ENCODE results near the gene GSTM3. TPM values are rescaled to one million over a fixed set of nuclear protein-coding genes. Genes with fewer than 3 reads are reported as not detected.

GSTM3 gene
- total and polyA plus RNA-seq, 9 of the 15 experiments (the other 6 are each of a cell fraction or from before 2014, with no cell fraction given): 3.9 to 24.5 (median 9.4) TPM

DNA sequence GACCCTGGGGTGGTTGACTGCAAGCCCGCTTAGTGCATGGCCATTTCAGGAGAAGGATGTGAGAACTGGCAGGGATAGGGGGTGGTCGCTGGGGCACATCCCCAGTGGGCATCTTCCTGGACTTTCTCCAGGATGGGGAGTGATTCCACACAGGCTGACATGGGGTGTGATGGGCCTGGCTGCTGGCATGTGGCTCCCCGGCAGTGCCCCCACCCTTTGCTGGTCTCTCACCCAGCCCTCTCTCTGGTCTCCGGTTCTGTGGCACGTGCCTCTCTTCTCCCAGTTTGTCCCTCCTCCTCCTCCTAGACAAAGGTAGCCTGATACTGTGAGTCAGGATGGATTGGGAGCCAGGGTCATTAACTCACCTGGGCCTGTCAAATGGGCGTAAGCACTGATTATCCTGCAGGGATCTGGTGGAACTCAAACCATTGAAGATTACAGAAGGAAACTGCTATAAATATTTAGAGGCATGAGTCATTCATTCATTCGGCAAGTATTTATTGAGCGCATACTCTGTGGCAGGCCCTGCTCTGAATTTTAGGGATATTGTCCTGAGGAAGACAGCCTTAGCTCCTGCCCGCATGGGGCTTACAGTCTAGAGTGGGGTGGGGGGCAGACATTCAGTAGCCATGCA, 46.5 kb upstream of the GSTM3 start:
- H3K4me1 ChIP-seq (replicated peaks in 1 of 2; ENCODE audit: control insufficient read depth in 2 of 2, insufficient read depth in 2 of 2, low read length in 2 of 2): peaks cover 40 to 47% of the 10 kb centered on the region in 2 experiments
- no peak overlapping the region for H3K4me3 ChIP-seq
- no peaks in the 10 kb centered on the region for H3K27me3 ChIP-seq (ENCODE audit: control insufficient read depth in 2 of 2, insufficient read depth in 2 of 2, low read length in 2 of 2)
- H3K9me3 ChIP-seq (replicated peaks; ENCODE audit: control insufficient read depth, insufficient read depth, low read depth, low read length): no peaks in the 10 kb centered on the region
- no peak for FAIRE-seq
- no peaks in the 10 kb centered on the region for H3K9me1 ChIP-seq (ENCODE audit: control insufficient read depth, insufficient read depth, low read length)
- TF ChIP-seq ARNT (IDR thresholded peaks at IDR 0.05) (no peak), SPI1 (IDR thresholded peaks at IDR 0.05; ENCODE audit: borderline replicate concordance, low read depth, low read length) (no peak), CBX3 (IDR thresholded peaks at IDR 0.05; ENCODE audit: borderline replicate concordance in 1 of 2, low read length in 2 of 2) (0 out of 3 replicates have a peak, but pooled peaks of 1 of the 2 experiments have one; percentile 34), SRSF3 (IDR thresholded peaks at IDR 0.05; ENCODE audit: insufficient read depth, low read length) (no peak), HNRNPK (IDR thresholded peaks at IDR 0.05; ENCODE audit: low read depth, low read length, poor library complexity, severe bottlenecking) (no peak), WHSC1 (IDR thresholded peaks at IDR 0.05; ENCODE audit: low read length) (no peak), TRIM24 (IDR thresholded peaks at IDR 0.05) (0 out of 4 replicates have a peak, but pooled peaks of 1 of the 2 experiments have one; percentile 21), BRCA1 (IDR thresholded peaks at IDR 0.05) (no peak), BRCA1 (CRISPR knock-in tag; IDR thresholded peaks at IDR 0.05) (0 out of 2 replicates have a peak, but pooled peaks have one; percentile 63), ZNF239 (CRISPR knock-in tag; IDR thresholded peaks at IDR 0.05) (no peak), NFE2 (IDR thresholded peaks at IDR 0.05; ENCODE audit: low read depth) (no peak), CTBP1 (IDR thresholded peaks at IDR 0.05; ENCODE audit: borderline replicate concordance) (no peak), ZNF316 (IDR thresholded peaks at IDR 0.05) (peak; percentile 79), TRIM28 (IDR thresholded peaks at IDR 0.05) (peak; percentile 66; the same call in 1 of the 2 replicates)
- TF ChIP-seq, protein P1, sequence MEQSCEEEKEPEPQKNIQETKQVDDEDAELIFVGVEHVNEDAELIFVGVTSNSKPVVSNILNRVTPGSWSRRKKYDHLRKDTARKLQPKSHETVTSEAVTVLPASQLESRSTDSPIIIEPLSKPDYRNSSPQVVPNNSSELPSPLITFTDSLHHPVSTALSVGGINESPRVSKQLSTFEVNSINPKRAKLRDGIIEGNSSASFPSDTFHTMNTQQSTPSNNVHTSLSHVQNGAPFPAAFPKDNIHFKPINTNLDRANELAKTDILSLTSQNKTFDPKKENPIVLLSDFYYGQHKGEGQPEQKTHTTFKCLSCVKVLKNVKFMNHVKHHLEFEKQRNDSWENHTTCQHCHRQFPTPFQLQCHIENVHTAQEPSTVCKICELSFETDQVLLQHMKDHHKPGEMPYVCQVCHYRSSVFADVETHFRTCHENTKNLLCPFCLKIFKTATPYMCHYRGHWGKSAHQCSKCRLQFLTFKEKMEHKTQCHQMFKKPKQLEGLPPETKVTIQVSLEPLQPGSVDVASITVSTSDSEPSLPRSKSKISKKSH (CRISPR knock-in tag; IDR thresholded peaks at IDR 0.05): no peak
- TF ChIP-seq, protein P2, sequence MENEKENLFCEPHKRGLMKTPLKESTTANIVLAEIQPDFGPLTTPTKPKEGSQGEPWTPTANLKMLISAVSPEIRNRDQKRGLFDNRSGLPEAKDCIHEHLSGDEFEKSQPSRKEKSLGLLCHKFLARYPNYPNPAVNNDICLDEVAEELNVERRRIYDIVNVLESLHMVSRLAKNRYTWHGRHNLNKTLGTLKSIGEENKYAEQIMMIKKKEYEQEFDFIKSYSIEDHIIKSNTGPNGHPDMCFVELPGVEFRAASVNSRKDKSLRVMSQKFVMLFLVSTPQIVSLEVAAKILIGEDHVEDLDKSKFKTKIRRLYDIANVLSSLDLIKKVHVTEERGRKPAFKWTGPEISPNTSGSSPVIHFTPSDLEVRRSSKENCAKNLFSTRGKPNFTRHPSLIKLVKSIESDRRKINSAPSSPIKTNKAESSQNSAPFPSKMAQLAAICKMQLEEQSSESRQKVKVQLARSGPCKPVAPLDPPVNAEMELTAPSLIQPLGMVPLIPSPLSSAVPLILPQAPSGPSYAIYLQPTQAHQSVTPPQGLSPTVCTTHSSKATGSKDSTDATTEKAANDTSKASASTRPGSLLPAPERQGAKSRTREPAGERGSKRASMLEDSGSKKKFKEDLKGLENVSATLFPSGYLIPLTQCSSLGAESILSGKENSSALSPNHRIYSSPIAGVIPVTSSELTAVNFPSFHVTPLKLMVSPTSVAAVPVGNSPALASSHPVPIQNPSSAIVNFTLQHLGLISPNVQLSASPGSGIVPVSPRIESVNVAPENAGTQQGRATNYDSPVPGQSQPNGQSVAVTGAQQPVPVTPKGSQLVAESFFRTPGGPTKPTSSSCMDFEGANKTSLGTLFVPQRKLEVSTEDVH (IDR thresholded peaks at IDR 0.05; ENCODE audit: low read depth, partially characterized antibody): no peak
- no TSS peak for BruUV-seq (replicated peaks)
- in situ Hi-C loops (cut with MboI) (no loop called here), intact Hi-C loops (cut with micrococcal nuclease) (no loop called here)
- no peak overlapping the region for H3K4me2 ChIP-seq (ENCODE audit: insufficient read depth, low read length)
- no peak for DNase-seq (ENCODE audit: extremely low read depth in 1 of 4, low spot score in 3 of 4)
- no peak overlapping the region for H2AFZ ChIP-seq (ENCODE audit: low read depth, low read length)
- WGBS (ENCODE audit: insufficient coverage, low coverage, missing lambda C conversion rate): 77% methylated on average over 9 of the region's 9 CpGs
- no peak overlapping the region for H3K9ac ChIP-seq (ENCODE audit: insufficient read depth in 1 of 2, low read depth in 2 of 2, low read length in 2 of 2)
- H4K20me1 ChIP-seq (replicated peaks; ENCODE audit: control insufficient read depth, insufficient read depth, low read length): no peaks in the 10 kb centered on the region
- no peaks in the 10 kb centered on the region for H3K79me2 ChIP-seq (ENCODE audit: control insufficient read depth, insufficient read depth, low read length)
- ATAC-seq: no peak
- CTCF ChIA-PET (ENCODE audit: low intra/inter-chr PET ratio): no interaction called here
- POLR2A ChIA-PET: interaction anchor here (0.7 to 1.8 kb wide), 5 partner anchors 189 to 263 kb away, joined by 3 to 6 read pairs (median 3); partner anchors contain the start of gene GNAI3
- no peaks in the 10 kb centered on the region for H3K36me3 ChIP-seq (ENCODE audit: control insufficient read depth, insufficient read depth, low read length)
- no peak overlapping the region for H3K27ac ChIP-seq (ENCODE audit: extremely low read depth, low read depth, low read length)
